ENCODE measurements around the gene APBA1. TPM values are rescaled to one million over a fixed set of nuclear protein-coding genes. Genes with fewer than 3 reads are reported as not detected.

Gene APBA1
- polyA plus RNA-seq, 1 experiment, result 4.6 TPM

GRCh38 chr9:69458176-69458575, 214.0 kb downstream of the APBA1 start:
- CTCF ChIA-PET, result interaction anchor here (1.4 kb wide), 1 partner anchor 36 kb away, joined by 3 read pairs; no protein-coding TSS in a partner anchor
- no peaks in the 10 kb centered on the region; the same call in none of the 2 replicates for H3K36me3 ChIP-seq (ENCODE audit: control insufficient read depth, insufficient read depth, low read length)
- POLR2A ChIA-PET, result interaction anchor here (0.6 kb wide), 1 partner anchor 96 kb away, joined by 4 read pairs; no protein-coding TSS in a partner anchor

GRCh38 chr9:69456201-69456600, 216.0 kb downstream of the APBA1 start:
- H3K4me3 ChIP-seq (ENCODE audit: low read depth, low read length), result no peak overlapping the region
- H3K36me3 ChIP-seq (ENCODE audit: control insufficient read depth, insufficient read depth, low read length), result no peaks in the 10 kb centered on the region; the same call in none of the 2 replicates
- no peaks in the 10 kb centered on the region for H3K27me3 ChIP-seq (ENCODE audit: control insufficient read depth, insufficient read depth, low read length)
- TF ChIP-seq CTCF (IDR thresholded peaks at IDR 0.05; ENCODE audit: insufficient read depth, low read depth, low read length), result no peak
- DNase-seq (ENCODE audit: low read depth), result no peak
- ChIA-PET POLR2A (no interaction called here), CTCF (interaction anchor here (1.0 to 1.1 kb wide), 2 partner anchors 35 to 104 kb away, joined by 3 read pairs; no protein-coding TSS in a partner anchor)

More at GRCh38 chr9:69458176-69458575, 214.0 kb downstream of the APBA1 start:
- no peak for DNase-seq (ENCODE audit: low read depth)
- Histone ChIP-seq H3K27me3 (ENCODE audit: control insufficient read depth, insufficient read depth, low read length) (no peaks in the 10 kb centered on the region), H3K4me3 (ENCODE audit: low read depth, low read length) (no peak overlapping the region)
- no peak for TF ChIP-seq CTCF (IDR thresholded peaks at IDR 0.05; ENCODE audit: insufficient read depth, low read depth, low read length)

- no peak for TF ChIP-seq CTCF (IDR thresholded peaks at IDR 0.05; ENCODE audit: insufficient read depth, low read depth, low read length)
- ChIA-PET POLR2A (no interaction called here), CTCF (no interaction called here)
- Histone ChIP-seq H3K4me3 (ENCODE audit: low read depth, low read length) (no peak overlapping the region), H3K36me3 (ENCODE audit: control insufficient read depth, insufficient read depth, low read length) (no peaks in the 10 kb centered on the region; the same call in none of the 2 replicates), H3K27me3 (ENCODE audit: control insufficient read depth, insufficient read depth, low read length) (no peaks in the 10 kb centered on the region)
- no peak for DNase-seq (ENCODE audit: low read depth)
Measured at GRCh38 chr9:69455311-69455710, 216.9 kb downstream of the APBA1 start.

GRCh38 chr9:69454321-69454720, 217.8 kb downstream of the APBA1 start:
- no peak for DNase-seq (ENCODE audit: low read depth)
- no peaks in the 10 kb centered on the region for H3K27me3 ChIP-seq (ENCODE audit: control insufficient read depth, insufficient read depth, low read length)
- TF ChIP-seq CTCF (IDR thresholded peaks at IDR 0.05; ENCODE audit: insufficient read depth, low read depth, low read length), result no peak
- H3K36me3 ChIP-seq (ENCODE audit: control insufficient read depth, insufficient read depth, low read length), result no peaks in the 10 kb centered on the region; the same call in none of the 2 replicates
- CTCF ChIA-PET, result no interaction called here
- POLR2A ChIA-PET, result no interaction called here
- no peak overlapping the region for H3K4me3 ChIP-seq (ENCODE audit: low read depth, low read length)

- TF ChIP-seq CTCF (IDR thresholded peaks at IDR 0.05; ENCODE audit: insufficient read depth, low read depth, low read length), result no peak
- POLR2A ChIA-PET, result no interaction called here
- no peaks in the 10 kb centered on the region; the same call in none of the 2 replicates for H3K36me3 ChIP-seq (ENCODE audit: control insufficient read depth, insufficient read depth, low read length)
- CTCF ChIA-PET, result no interaction called here
- H3K27me3 ChIP-seq (ENCODE audit: control insufficient read depth, insufficient read depth, low read length), result no peaks in the 10 kb centered on the region
- DNase-seq (ENCODE audit: low read depth), result no peak
- no peak overlapping the region for H3K4me3 ChIP-seq (ENCODE audit: low read depth, low read length)
Measured at GRCh38 chr9:69453746-69454145, 218.4 kb downstream of the APBA1 start.

Data from BJ (cell line).